ENCODE measurements around the gene HSD17B1. TPM values are rescaled to one million over a fixed set of nuclear protein-coding genes. Genes with fewer than 3 reads are reported as not detected.
A peak's percentile ranks its signal among the peaks of the same experiment; 100 is the strongest.

The HSD17B1 gene
- total RNA-seq, 1 donor from 2014 or later, result 1.2 TPM

DNA sequence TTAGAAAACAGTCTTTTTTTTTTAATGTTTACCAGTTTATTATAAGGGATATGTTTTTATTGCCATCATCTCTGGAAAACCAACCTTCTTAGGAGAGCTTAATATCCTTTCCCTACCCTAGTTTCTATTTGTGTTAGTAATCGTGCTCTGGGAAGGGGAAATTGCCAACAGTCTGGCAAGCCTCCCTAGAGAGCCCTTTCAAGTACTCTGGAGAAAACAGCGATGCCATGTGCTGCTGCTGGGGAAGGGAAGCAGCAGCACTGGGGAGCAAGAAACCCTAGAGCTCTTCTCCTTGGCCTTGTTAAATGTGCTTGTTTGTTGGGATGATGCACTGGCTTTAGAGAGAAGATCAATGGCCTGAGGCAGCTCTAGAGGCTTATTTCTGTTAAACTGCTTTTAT is 46.2 kb downstream of the HSD17B1 start:
- TF ChIP-seq, protein P1, sequence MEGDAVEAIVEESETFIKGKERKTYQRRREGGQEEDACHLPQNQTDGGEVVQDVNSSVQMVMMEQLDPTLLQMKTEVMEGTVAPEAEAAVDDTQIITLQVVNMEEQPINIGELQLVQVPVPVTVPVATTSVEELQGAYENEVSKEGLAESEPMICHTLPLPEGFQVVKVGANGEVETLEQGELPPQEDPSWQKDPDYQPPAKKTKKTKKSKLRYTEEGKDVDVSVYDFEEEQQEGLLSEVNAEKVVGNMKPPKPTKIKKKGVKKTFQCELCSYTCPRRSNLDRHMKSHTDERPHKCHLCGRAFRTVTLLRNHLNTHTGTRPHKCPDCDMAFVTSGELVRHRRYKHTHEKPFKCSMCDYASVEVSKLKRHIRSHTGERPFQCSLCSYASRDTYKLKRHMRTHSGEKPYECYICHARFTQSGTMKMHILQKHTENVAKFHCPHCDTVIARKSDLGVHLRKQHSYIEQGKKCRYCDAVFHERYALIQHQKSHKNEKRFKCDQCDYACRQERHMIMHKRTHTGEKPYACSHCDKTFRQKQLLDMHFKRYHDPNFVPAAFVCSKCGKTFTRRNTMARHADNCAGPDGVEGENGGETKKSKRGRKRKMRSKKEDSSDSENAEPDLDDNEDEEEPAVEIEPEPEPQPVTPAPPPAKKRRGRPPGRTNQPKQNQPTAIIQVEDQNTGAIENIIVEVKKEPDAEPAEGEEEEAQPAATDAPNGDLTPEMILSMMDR (conservative IDR thresholded peaks at IDR 0.05), result no peak
- H3K36me3 Mint-ChIP-seq (ENCODE audit: low read depth), result peaks cover 3% of the 10 kb centered on the region
- no peak overlapping the region for H3K4me3 Mint-ChIP-seq
- peak overlapping the region; percentile 19 for H3K27ac Mint-ChIP-seq (ENCODE audit: unreplicated experiment)
- DNase-seq (ENCODE audit: low read depth, low spot score), result no peak
- H3K9me3 Mint-ChIP-seq, result no peaks in the 10 kb centered on the region
- H3K4me1 Mint-ChIP-seq, result peaks cover 4% of the 10 kb centered on the region
- H3K27me3 Mint-ChIP-seq (ENCODE audit: low read depth), result no peaks in the 10 kb centered on the region

DNA sequence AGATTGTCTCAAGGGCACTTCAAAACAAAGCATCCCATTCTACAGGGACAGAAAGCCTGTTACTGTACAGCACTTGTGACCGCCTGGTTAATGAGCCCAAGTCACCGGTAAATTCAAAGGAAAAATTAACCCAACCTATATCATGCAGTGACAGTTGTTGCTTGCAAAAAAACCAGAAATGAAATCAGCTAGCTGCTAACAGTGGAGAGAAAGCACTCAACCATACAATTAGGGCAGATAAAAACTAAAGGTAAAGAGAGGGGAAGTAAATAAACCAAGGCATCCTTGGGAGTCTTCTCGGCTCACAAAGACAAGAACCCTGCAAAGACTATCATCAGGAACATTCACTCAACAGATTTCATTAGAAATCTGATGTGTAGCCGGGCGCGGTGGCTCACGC is 50.6 kb downstream of the HSD17B1 start:
- Mint-ChIP-seq H3K27me3 (ENCODE audit: low read depth) (no peaks in the 10 kb centered on the region), H3K4me1 (peaks cover 21% of the 10 kb centered on the region), H3K36me3 (ENCODE audit: low read depth) (no peaks in the 10 kb centered on the region), H3K27ac (ENCODE audit: unreplicated experiment) (no peak overlapping the region), H3K9me3 (no peaks in the 10 kb centered on the region), H3K4me3 (peak overlapping the region; percentile 8)
- no peak for DNase-seq (ENCODE audit: low read depth, low spot score)
- TF ChIP-seq, protein P1 (conservative IDR thresholded peaks at IDR 0.05), result no peak

Small RNAs within 50 kb of the gene (microRNA-seq; reads per million reads assigned to microRNA genes)
- gene MIR5010, result 16.0 reads per million, percentile 31 among the genes with 10 or more reads in this experiment

Other genes with a start within 250 kb of the HSD17B1 start
- gene STAT3, start 164.5 kb upstream of the HSD17B1 start, total RNA-seq, result 38.0 and 40.9 TPM in 2 replicates
- gene CAVIN1, start 129.7 kb upstream of the HSD17B1 start, total RNA-seq, result 0.09 and 0.14 TPM in 2 replicates
- 59.4 and 64.7 TPM in 2 replicates for gene ATP6V0A1, start 94.0 kb upstream of the HSD17B1 start, total RNA-seq
- 20.5 and 21.2 TPM in 2 replicates for gene NAGLU, start 16.7 kb upstream of the HSD17B1 start, total RNA-seq
- 58.3 and 59.6 TPM in 2 replicates for gene COASY, start 9.2 kb downstream of the HSD17B1 start, total RNA-seq
- 38.6 and 41.1 TPM in 2 replicates for gene MLX, start 14.2 kb downstream of the HSD17B1 start, total RNA-seq
- gene PSMC3IP, start 24.8 kb downstream of the HSD17B1 start, total RNA-seq, result 44.6 and 47.8 TPM in 2 replicates
- 44.2 and 48.7 TPM in 2 replicates for gene RETREG3, start 56.5 kb downstream of the HSD17B1 start, total RNA-seq
- 101 and 102 TPM in 2 replicates for gene TUBG1, start 56.8 kb downstream of the HSD17B1 start, total RNA-seq
- 18.7 and 20.7 TPM in 2 replicates for gene TUBG2, start 106.4 kb downstream of the HSD17B1 start, total RNA-seq
- 16.4 and 20.8 TPM in 2 replicates for gene PLEKHH3, start 124.1 kb downstream of the HSD17B1 start, total RNA-seq
- gene CCR10, start 128.9 kb downstream of the HSD17B1 start, total RNA-seq, result 0.68 TPM in 2 replicates
- gene CNTNAP1, start 129.6 kb downstream of the HSD17B1 start, total RNA-seq, result 17.0 and 19.4 TPM in 2 replicates
- gene EZH1, start 192.1 kb downstream of the HSD17B1 start, total RNA-seq, result 28.9 and 30.4 TPM in 2 replicates
- gene RAMP2, start 208.3 kb downstream of the HSD17B1 start, total RNA-seq, result 6.5 and 7.9 TPM in 2 replicates
- 83.7 and 88.7 TPM in 2 replicates for gene VPS25, start 220.5 kb downstream of the HSD17B1 start, total RNA-seq
- 0.58 and 0.73 TPM in 2 replicates for gene WNK4, start 227.7 kb downstream of the HSD17B1 start, total RNA-seq
- 85.3 and 92.7 TPM in 2 replicates for gene COA3, start 245.8 kb downstream of the HSD17B1 start, total RNA-seq
- not detected in 2 replicates for gene CNTD1, start 245.9 kb downstream of the HSD17B1 start, total RNA-seq